ENCODE results near the gene STK10. TPM values are rescaled to one million over a fixed set of nuclear protein-coding genes. Genes with fewer than 3 reads are reported as not detected.

The STK10 gene
- 19.6 to 24.7 TPM (median 22.4 TPM) in 5 replicates for total RNA-seq (2022; extraction: Qiagen RNA extraction)

GRCh38 chr5:172188033-172188892 is at the start of gene STK10:
TSS of gene STK10 (minus strand) at chr5:172188224. CDS start at chr5:172188042, 182 bp downstream.

GRCh38 chr5:172193872-172194271 is 5.8 kb upstream of the STK10 start, which contains the start of gene EFCAB9:
TSS of gene EFCAB9 (plus strand) at chr5:172194172. CDS start at chr5:172194173, 1 bp downstream.

GRCh38 chr5:172006321-172007174 is 181.5 kb downstream of the STK10 start, which contains the start of gene FBXW11:
TSS of gene FBXW11 (minus strand) at chr5:172006638. CDS start at chr5:172006502, 136 bp downstream.

Other genes with a start within 250 kb of the STK10 start
- 31.8 to 43.4 TPM (median 37.9 TPM) in 5 replicates for gene FBXW11, start 181.6 kb downstream of the STK10 start, total RNA-seq (2022; extraction: Qiagen RNA extraction)
- not detected in 5 replicates for gene EFCAB9, start 5.9 kb upstream of the STK10 start, total RNA-seq (2022; extraction: Qiagen RNA extraction)
- gene UBTD2, start 95.5 kb upstream of the STK10 start, total RNA-seq (2022; extraction: Qiagen RNA extraction), result 12.3 to 16.5 TPM (median 14.3 TPM) in 5 replicates